Measurements from ENCODE around the gene UBE2J2.

Gene UBE2J2

GRCh38 chr1:1208713-1209433 is 64.8 kb downstream of the UBE2J2 start:
- peak; percentile 32 for DNase-seq

- no peak for DNase-seq
These were observed 66.1 kb downstream of the UBE2J2 start for GRCh38 chr1:1207571-1207892.

GRCh38 chr1:1206966-1207531 is 66.6 kb downstream of the UBE2J2 start:
- DNase-seq = no peak

- DNase-seq = no peak
These were observed 67.2 kb downstream of the UBE2J2 start, which contains the start of gene TNFRSF18 for GRCh38 chr1:1206376-1206965. Gene TNFRSF18, minus strand, starts transcription at chr1:1206592. Its CDS starts 21 bp downstream, at chr1:1206571.

GRCh38 chr1:1205769-1206375 is 67.8 kb downstream of the UBE2J2 start:
- no peak for DNase-seq

GRCh38 chr1:1204998-1205768 is 68.5 kb downstream of the UBE2J2 start:
- no peak for DNase-seq

GRCh38 chr1:1204425-1204920 is 69.2 kb downstream of the UBE2J2 start:
- no peak for DNase-seq
